Transverse colon (tissue), 4 donors: Measurements from ENCODE around the gene GNG13. TPM values are rescaled to one million over a fixed set of nuclear protein-coding genes. Genes with fewer than 3 reads are reported as not detected.
"Not testable (repeated sequence)": the region's sequence is repeated elsewhere in the genome, so short reads cannot be mapped to it uniquely, and the experiment has no call there.

Experiments used
- DNase-seq: peaks from one replicate; pipeline ENCODE4 v3.0.0-alpha.2; 2019
- H3K27ac ChIP-seq, 4 donors: fragments of 200-600 bp; sonication (generic); 2 replicates each; pipeline ENCODE4 v1.5.1; 2016 to 2018; ENCODE audit warnings: inconsistent platforms in 4 of 4
- H3K27me3 ChIP-seq: fragments of 200-600 bp; sonication (generic); 2 replicates; pipeline ENCODE4 v1.5.1; 2017; ENCODE audit warnings: inconsistent platforms
- H3K36me3 ChIP-seq, 4 donors: fragments of 200-600 bp; sonication (generic); 2 replicates each; pipeline ENCODE4 v1.5.1; 2017 to 2019; ENCODE audit warnings: inconsistent platforms in 4 of 4
- H3K4me1 ChIP-seq, 4 donors: fragments of 200-600 bp; sonication (generic); 2 replicates each; pipeline ENCODE4 v1.5.1; 2017 to 2020; ENCODE audit warnings: inconsistent platforms in 4 of 4
- H3K4me3 ChIP-seq, 4 donors: fragments of 200-600 bp; sonication (generic); 1 replicate in 1 of 4; 2 replicates in 3 of 4; pipeline versions ENCODE4 v1.5.1 to v1.6.1; 2017 to 2019; ENCODE audit warnings: inconsistent platforms in 4 of 4
- H3K9me3 ChIP-seq, 2 donors: fragments of 200-600 bp; sonication (generic); 2 replicates each; pipeline ENCODE4 v1.5.1; 2017 to 2019; ENCODE audit warnings: inconsistent platforms in 2 of 2
- EP300 ChIP-seq: sonication (generic); formaldehyde crosslinking; IDR thresholded peaks from one replicate; pipeline ENCODE4 v1.6.1; 2017; ENCODE audit warnings: antibody characterized with exemption, low read depth
- POLR2A ChIP-seq: fragments of 450-650 bp; IDR thresholded peaks from one replicate; pipeline ENCODE4 v1.6.1; 2016; ENCODE audit warnings: antibody characterized with exemption, mild to moderate bottlenecking, moderate library complexity
- POLR2AphosphoS5 ChIP-seq, 3 donors: sonication (generic); formaldehyde crosslinking; IDR thresholded peaks; one replicate each; pipeline ENCODE4 v1.6.1; 2016; ENCODE audit warnings: antibody characterized with exemption in 3 of 3
- WGBS, 2 donors: methylation state at CpG; one replicate each; pipeline ENCODE4 v1.1.5; 2018; ENCODE audit warnings: low coverage in 1 of 2; 5-methylcytosine and 5-hydroxymethylcytosine counted together
- in situ Hi-C, 4 donors: fragments of 200-750 bp; cut with MboI; loops; one replicate each; pipeline versions ENCODE4 v1.15.0 to v1.15.1; 2017; ENCODE audit warnings: low sequenced_read_pairs in 3 of 4, low pct_ligation_motif_present in 1 of 4, low pct_unique_long_range_greater_than_20kb in 1 of 4
- intact Hi-C: fragments of 100-400 bp; cut with DNase I; formaldehyde crosslinking; loops from one replicate; pipeline ENCODE4 v1.15.1; 2023; ENCODE audit warnings: low total_unique reads
- total RNA-seq, 4 donors: library from RNA; depleted of rRNA; stranded (reverse); fragments of >200 nt; gene quantifications; one replicate each; pipeline ENCODE4 v1.1.0, GENCODE V29; 2016
- TF ChIP-seq, protein P1 (sequence below), 5 experiments: fragments of 200-600 bp in 3 of 5; fragments of 450-650 bp in 2 of 5; sonication (generic) in 3 of 5; IDR thresholded peaks; 1 replicate in 2 of 5; 2 replicates in 3 of 5; pipeline ENCODE4 v1.5.1; 2016 to 2017; ENCODE audit warnings: antibody characterized with exemption in 5 of 5, inconsistent platforms in 3 of 5, mild to moderate bottlenecking in 2 of 5, moderate library complexity in 1 of 5

GNG13 gene
- total RNA-seq, 4 donors from 2014 or later = 0.48 TPM; not detected in 3

DNA sequence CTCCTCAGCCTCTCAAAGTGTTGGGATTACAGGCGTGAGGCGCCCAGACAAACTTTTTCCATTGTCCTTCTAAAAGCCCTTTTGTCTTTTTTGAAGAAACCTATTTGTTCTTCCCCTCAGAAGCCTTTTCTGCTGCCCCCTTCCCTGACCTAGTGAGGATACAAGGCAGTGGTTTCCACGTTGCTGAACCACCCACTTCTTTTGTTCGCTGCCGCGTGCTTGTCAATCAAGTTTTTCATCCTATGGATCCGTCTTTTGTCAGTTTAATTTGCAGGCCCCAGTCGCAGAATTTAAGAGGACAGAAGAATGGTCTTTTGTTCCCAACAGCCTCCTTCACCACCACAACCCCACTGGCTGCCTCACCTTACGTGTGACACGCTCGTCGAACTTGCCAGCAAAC lies 20.2 kb upstream of the GNG13 start:
- no peak overlapping the region for H3K27ac ChIP-seq
- no peak for DNase-seq
- H3K4me1 ChIP-seq = no peaks in the 10 kb centered on the region
- no peaks in the 10 kb centered on the region for H3K9me3 ChIP-seq
- intact Hi-C loops (no loop called here), in situ Hi-C loops (loop anchor here in 2 of 4 donors (25.0 kb wide), 1 partner anchor 242 kb away; the partner anchor contains the start of gene SSTR5 (in 2 of the 2))
- H3K36me3 ChIP-seq = no peaks in the 10 kb centered on the region
- H3K4me3 ChIP-seq = no peak overlapping the region
- peaks cover 61% of the 10 kb centered on the region for H3K27me3 ChIP-seq
- TF ChIP-seq EP300 = no peak
- TF ChIP-seq, protein P1, sequence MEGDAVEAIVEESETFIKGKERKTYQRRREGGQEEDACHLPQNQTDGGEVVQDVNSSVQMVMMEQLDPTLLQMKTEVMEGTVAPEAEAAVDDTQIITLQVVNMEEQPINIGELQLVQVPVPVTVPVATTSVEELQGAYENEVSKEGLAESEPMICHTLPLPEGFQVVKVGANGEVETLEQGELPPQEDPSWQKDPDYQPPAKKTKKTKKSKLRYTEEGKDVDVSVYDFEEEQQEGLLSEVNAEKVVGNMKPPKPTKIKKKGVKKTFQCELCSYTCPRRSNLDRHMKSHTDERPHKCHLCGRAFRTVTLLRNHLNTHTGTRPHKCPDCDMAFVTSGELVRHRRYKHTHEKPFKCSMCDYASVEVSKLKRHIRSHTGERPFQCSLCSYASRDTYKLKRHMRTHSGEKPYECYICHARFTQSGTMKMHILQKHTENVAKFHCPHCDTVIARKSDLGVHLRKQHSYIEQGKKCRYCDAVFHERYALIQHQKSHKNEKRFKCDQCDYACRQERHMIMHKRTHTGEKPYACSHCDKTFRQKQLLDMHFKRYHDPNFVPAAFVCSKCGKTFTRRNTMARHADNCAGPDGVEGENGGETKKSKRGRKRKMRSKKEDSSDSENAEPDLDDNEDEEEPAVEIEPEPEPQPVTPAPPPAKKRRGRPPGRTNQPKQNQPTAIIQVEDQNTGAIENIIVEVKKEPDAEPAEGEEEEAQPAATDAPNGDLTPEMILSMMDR (IDR thresholded peaks at IDR 0.05) = no peak
- TF ChIP-seq POLR2A = no peak
- no peak for TF ChIP-seq POLR2AphosphoS5 (IDR thresholded peaks at IDR 0.05)
- 85 to 86% methylated on average over 9 to 12 of the region's 12 CpGs for WGBS, 2 donors

DNA sequence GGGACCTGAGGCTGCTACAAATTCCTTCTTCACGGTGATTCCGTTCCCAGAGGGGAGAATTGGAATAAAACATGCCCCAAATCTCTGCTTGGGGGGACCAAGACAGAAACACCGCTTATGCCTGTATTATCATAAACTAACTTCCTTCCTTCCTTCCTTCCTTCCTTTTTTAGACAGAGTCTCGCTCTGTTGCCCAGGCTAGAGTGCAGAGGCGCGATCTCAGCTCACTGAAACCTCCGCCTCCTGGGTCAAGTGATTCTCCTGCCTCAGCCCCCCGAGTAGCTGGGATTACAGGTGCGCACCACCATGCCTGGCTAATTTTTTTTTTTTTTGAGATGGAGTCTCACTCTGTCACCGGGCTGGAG lies 19.5 kb upstream of the GNG13 start:
- DNase-seq, H3K27ac ChIP-seq, intact Hi-C loops, H3K4me1 ChIP-seq, H3K9me3 ChIP-seq, H3K36me3 ChIP-seq, H3K4me3 ChIP-seq: not testable (repeated sequence)
- peaks cover 61% of the 10 kb centered on the region for H3K27me3 ChIP-seq
- in situ Hi-C loops = loop anchor here in 2 of 4 donors (25.0 kb wide), 1 partner anchor 242 kb away; the partner anchor contains the start of gene SSTR5 (in 2 of the 2)
- WGBS, 2 donors = 70 to 80% methylated on average over 4 to 10 of the region's 10 CpGs

- Histone ChIP-seq H3K9me3 (no peaks in the 10 kb centered on the region), H3K4me3 (no peak overlapping the region), H3K4me1 (no peaks in the 10 kb centered on the region), H3K27ac (no peak overlapping the region), H3K27me3 (peaks cover 61% of the 10 kb centered on the region), H3K36me3 (no peaks in the 10 kb centered on the region)
- intact Hi-C loops (no loop called here), in situ Hi-C loops (loop anchor here in 2 of 4 donors (25.0 kb wide), 1 partner anchor 243 kb away; the partner anchor contains the start of gene SSTR5 (in 2 of the 2))
- WGBS, 2 donors = 65% methylated on average over 21 of the region's 23 CpGs; no CpG with 5 or more reads in 1 of the 2 donors
- DNase-seq = no peak
- TF ChIP-seq, protein P1 (IDR thresholded peaks at IDR 0.05) = no peak
- TF ChIP-seq POLR2AphosphoS5 (IDR thresholded peaks at IDR 0.05) (no peak), POLR2A (no peak), EP300 (no peak)
These were observed 19.0 kb upstream of the GNG13 start for GRCh38 chr16:819336-820043.

DNA sequence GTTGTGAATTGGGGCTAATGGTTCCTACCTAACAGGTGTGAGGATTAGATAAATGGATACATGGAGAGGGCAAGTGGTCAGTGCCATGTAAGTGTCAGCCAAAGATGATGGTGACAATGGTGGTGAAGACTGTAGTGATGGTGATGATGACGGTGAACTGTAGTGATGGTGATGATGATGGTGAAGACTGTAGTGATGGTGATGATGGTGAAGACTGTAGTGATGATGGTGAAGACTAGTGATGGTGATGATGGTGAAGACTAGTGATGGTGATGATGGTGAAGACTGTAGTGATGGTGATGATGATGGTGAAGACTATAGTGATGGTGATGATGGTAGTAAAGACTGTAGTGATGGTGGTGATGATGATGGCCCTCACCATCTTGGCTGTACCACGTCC lies 18.1 kb upstream of the GNG13 start:
- no peak for DNase-seq
- Histone ChIP-seq H3K27ac (no peak overlapping the region), H3K36me3 (no peaks in the 10 kb centered on the region), H3K27me3 (peaks cover 67% of the 10 kb centered on the region), H3K4me1 (peaks cover 0 to 1% (median 0%) of the 10 kb centered on the region in 4 donors), H3K4me3 (no peak overlapping the region), H3K9me3 (no peaks in the 10 kb centered on the region)
- intact Hi-C loops = no loop called here
- in situ Hi-C loops = loop anchor here in 2 of 4 donors (25.0 kb wide), 1 partner anchor 244 kb away; the partner anchor contains the start of gene SSTR5 (in 2 of the 2)
- 55 to 79% methylated on average over 1 to 2 of the region's 2 CpGs for WGBS, 2 donors
- no peak for TF ChIP-seq POLR2A
- TF ChIP-seq EP300 = no peak
- TF ChIP-seq POLR2AphosphoS5 (IDR thresholded peaks at IDR 0.05) = no peak
- TF ChIP-seq, protein P1 (IDR thresholded peaks at IDR 0.05) = no peak
